NCI-H2081 (cell line): ENCODE measurements around the gene HBA2.
"Not testable (repeated sequence)": the region's sequence is repeated elsewhere in the genome, so short reads cannot be mapped to it uniquely, and the experiment has no call there.

Experiments
- DNase-seq, 2 experiments: peaks; one replicate each; lab custom pipeline; 2025; lab: John Stamatoyannopoulos, UW

The HBA2 gene

GRCh38 chr16:194516-194915 lies 21.8 kb downstream of the HBA2 start:
- DNase-seq = no peak

- DNase-seq = no peak
Observed at GRCh38 chr16:200388-200787, 27.7 kb downstream of the HBA2 start.

DNA sequence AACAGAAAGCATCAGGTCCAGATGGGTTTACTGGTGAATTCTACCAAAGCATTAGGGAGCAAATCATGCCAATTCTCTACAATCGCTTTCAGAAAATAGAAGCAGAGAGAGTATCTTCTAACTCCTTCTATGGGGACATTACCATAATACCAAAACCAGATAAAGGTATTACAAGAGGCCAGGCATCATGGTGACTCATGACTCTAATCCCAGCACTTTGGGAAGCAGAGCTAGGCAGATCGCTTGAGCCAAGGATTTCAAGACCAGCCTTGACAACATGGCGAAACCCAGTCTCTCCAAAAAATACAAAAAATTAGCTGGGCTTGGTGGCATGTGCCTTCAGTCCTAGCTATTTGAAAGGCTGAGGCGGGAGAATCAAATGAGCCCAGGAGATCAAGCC lies 30.6 kb downstream of the HBA2 start:
- DNase-seq = no peak

DNA sequence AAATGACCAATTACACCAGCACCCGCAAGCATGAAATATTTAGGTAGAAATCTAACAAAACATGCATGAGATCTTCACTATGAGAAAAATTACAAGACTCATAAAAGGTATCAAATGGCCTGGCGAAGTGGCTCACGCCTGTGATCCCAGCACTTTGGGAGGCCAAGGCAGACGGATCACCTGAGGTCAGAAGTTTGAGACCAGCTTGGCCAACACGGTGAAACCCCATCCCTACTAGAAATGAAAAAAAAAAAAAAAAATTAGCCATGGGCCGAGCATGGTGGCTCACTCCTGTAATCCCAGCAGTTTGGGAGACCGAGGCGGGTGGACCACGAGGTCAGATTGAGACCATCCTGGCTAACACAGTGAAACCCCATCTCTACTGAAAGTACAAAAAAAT lies 31.4 kb downstream of the HBA2 start:
- DNase-seq = not testable (repeated sequence)

GRCh38 chr16:209359-209758 lies 36.7 kb downstream of the HBA2 start:
- not testable (repeated sequence) for DNase-seq

DNA sequence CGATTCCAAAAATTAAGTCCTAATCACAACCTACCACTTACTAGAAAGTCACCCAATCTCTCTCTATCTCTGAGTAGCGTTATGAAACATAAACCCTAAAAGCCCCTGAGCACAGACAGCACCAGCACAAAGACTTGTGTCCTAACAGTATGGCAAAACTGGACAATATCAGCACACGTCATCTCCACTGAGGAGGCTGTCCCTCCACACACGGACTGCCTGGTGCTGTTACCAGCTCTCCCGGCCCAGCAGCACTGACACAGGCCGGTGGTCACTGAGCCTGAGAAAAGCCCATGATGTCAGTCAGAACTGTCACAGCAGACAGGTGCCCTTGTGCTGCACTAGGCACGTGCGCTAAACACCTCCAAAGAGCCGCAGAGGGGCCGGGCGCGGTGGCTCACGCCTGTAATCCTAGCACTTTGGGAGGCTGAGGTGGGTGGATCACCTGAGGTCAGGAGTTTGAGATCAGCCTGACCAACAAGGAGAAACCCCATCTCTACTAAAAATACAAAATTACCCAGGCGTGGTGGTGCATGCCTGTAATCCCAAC lies 39.0 kb downstream of the HBA2 start:
- not testable (repeated sequence) for DNase-seq

DNA sequence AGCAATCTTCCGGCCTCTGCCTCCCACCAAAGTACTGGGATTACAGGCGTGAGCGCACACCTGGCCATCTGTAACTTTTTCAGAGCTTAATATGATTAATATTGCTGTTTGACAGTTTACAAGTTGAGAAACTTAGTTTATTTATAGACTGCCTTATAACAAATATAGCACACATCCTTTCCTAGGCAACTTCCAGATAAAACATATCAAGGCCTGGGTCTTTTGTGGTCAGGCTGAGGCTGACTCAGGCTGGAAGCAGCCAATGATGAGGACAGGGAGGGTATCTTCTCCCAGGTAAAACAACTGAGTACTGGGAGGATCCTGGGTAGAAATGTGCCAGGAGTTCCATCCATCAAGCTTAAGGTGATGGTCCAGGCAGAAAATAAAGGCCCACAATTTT lies 40.3 kb downstream of the HBA2 start:
- no peak for DNase-seq

DNA sequence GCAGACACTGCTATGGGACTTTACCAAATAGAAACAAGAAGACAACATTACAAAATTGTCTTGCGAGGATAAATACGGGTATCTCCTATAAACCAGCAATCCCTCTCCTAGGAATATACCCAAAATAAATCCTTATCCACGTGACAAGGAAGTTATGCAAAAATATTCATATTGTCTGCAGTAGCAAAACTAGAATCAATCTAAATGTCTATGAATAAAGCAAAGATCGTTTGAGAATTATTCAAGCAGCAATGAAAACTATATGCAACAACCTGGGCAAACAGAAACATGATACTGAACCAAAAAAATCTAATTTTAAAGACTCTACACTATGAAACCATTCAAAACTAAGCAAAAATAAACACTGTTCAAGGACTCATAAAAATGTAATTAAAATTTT lies 47.3 kb downstream of the HBA2 start:
- DNase-seq = no peak
